ENCODE data around the gene P4HTM.

Gene P4HTM

DNA sequence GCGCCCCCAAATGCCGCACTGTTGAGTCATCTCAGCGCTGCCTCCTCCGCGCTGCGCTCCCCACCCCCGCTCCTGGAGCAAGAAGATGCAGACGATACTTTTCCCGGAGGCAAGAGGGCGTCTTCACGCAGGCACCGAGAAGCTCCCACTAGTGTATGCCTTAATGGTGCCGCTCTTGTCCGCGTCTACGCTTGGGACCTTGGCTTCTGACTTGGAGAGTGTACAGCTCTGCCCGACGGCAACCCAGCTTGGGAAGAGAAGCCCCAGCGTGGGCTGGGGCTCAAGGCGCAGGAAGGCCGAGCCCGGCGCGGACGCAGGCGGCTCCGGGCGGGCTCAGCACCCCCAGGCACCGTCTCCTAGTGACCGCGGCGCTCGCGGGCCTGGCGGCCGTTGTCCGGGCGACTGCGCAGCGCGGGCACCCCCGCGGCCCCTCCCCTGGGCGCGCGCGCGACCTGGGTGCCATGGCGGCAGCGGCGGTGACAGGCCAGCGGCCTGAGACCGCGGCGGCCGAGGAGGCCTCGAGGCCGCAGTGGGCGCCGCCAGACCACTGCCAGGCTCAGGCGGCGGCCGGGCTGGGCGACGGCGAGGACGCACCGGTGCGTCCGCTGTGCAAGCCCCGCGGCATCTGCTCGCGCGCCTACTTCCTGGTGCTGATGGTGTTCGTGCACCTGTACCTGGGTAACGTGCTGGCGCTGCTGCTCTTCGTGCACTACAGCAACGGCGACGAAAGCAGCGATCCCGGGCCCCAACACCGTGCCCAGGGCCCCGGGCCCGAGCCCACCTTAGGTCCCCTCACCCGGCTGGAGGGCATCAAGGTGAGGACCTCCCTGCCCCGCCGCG is at the start of gene P4HTM:
P4HTM (plus strand) TSS at position 446 of the 840 bp plus-strand sequence; CDS start at position 462, 16 bp downstream.
- DNase-seq = peak; percentile 81 to 87

- no peak for DNase-seq
Measured at GRCh38 chr3:48945432-48945831, 44.6 kb upstream of the P4HTM start.

GRCh38 chr3:48945891-48946549 is 44.0 kb upstream of the P4HTM start:
- no peak for DNase-seq

DNA sequence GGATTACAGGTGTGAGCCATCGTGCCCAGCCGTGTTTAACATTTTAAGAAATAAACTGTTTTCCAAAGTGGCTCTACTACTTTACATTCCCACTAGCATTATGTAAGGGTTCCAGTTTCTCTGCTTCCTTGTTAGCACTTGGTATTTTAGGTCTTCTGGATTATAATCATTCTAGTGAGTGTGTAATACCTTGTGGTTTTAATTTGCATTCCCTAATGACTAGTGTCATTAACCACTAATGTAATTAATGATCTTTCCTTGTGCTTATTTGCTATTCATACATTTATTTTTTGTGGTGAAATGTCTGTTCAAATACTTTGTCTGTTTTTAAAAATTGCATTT is 40.7 kb upstream of the P4HTM start:
- no peak for DNase-seq

GRCh38 chr3:48950051-48950450 is 40.0 kb upstream of the P4HTM start:
- no peak for DNase-seq

DNA sequence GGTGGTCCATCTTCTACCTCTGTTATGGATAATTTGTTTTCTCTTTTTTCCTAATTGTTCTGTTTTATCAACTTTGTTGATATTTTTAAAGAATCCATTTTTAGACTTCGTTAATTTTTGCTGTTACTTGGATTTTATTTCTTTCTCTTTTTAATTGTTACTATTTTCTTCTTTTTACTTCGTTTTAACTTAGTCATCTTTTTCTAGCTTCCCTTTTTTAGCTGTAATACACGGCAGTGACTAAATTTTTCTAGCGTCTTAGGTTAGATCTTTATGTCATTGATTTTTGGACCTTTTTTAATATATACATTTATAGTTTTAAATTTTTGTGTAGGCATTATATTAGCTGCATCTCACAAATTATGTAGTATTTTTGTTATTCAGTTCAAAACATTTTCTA is 38.3 kb upstream of the P4HTM start:
- DNase-seq = no peak

- DNase-seq = no peak
Measured at GRCh38 chr3:48952510-48953118, 37.4 kb upstream of the P4HTM start.

GRCh38 chr3:48957006-48957705 is 32.9 kb upstream of the P4HTM start:
- no peak for DNase-seq

GRCh38 chr3:48960841-48961413 is 29.1 kb upstream of the P4HTM start:
- DNase-seq = no peak

DNA sequence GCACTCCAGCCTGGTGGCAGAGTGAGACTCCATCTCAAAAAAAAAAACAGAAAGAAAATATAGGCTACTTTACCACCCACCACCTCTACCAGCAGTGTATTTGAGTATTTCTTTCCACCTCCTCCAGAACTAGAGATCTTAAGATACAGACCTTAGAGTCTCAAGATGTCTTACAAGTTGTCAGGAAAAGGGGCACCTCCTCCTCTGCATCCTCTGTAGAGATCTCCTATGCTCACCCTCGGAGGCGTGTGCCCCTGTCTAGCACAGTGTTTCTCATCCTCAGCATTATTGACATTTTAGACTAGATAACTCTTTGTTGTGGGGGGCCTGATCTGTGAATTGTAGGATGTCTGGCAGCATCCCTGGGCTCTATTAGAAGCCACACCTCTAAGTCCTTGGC is 27.7 kb upstream of the P4HTM start:
- DNase-seq = no peak

DNA sequence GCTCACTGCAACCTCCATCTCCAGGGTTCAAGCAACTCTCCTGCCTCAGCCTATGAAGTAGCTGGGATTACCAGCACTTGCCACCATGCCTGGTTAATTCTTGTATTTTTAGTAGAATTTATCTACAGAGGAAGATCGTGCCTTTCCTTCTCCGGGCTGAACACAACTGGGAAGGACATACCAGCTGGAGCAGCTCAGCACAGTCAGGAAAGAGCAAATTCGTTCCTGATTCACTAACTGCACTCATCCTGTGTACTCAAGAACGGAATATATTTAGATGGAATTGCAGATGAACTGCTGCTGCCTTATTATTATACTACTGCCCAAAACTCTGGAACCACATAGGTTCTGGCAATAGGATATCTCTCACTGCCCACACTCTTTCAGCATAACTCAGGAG is 27.1 kb upstream of the P4HTM start:
- DNase-seq = no peak

- no peak for DNase-seq
Measured at GRCh38 chr3:48963591-48963990, 26.4 kb upstream of the P4HTM start.

- DNase-seq = no peak
Measured at GRCh38 chr3:48966367-48966766, 23.7 kb upstream of the P4HTM start.

GRCh38 chr3:48966876-48967361 is 23.1 kb upstream of the P4HTM start:
- DNase-seq = no peak

- DNase-seq = no peak
Measured at GRCh38 chr3:48970586-48970985, 19.5 kb upstream of the P4HTM start.

- DNase-seq = no peak
Measured at GRCh38 chr3:48974076-48974864, 15.8 kb upstream of the P4HTM start.

- DNase-seq = no peak
Measured at GRCh38 chr3:48979451-48979850, 10.6 kb upstream of the P4HTM start.

DNA sequence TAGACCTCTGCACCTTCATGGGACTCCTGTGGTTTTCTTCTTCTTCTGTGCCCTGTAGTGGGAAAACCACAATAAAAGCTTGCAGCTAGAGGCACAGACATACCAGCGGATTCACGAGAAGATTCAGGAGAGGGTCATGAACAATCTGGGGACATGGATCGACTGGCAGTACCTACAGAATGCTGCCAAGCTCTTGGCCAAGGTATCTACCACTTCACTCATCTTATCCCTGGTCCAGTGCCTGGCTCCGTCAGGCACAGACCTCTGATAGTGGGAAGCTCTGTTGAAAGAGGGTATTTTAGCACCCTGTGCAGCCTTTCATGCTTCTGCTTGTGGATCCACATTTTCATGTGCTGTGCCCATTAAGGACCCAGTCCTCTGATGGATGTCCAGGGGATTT is 9.7 kb upstream of the P4HTM start:
- DNase-seq = no peak

- DNase-seq = no peak
Measured at GRCh38 chr3:48982016-48982415, 8.0 kb upstream of the P4HTM start.

GRCh38 chr3:48982686-48983085 is 7.4 kb upstream of the P4HTM start:
- no peak for DNase-seq

DNA sequence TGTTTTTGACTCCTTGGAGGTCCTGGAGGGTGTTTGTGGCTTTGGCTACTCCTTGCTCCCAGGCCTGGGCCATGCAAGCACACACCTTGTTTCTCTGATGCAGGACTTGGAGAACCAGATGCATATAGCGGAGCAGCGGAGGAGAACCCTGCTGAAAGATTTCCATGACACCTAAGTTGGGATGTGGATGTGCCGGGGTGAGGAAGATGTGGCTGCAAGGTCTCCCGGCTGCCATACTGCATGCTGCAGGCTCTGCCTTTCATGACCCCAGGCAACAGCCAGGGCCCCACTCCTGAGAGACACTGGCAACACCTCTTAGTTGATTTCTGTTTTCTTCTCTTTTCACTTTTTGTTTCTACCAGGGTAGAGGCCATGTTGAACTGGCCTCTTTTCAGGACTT is 6.9 kb upstream of the P4HTM start:
- no peak for DNase-seq

GRCh38 chr3:48984663-48985062 is 5.4 kb upstream of the P4HTM start:
- peak; percentile 18 to 48 for DNase-seq
